Adrenal gland (tissue), 5 donors: Measurements from ENCODE around the gene CLEC2B.

Experiments used
- POLR2A ChIP-seq, 2 donors: fragments of 450-650 bp; IDR thresholded peaks; one replicate each; pipeline ENCODE4 v1.6.1; 2017; ENCODE audit warnings: antibody characterized with exemption in 2 of 2, mild to moderate bottlenecking in 2 of 2, moderate library complexity in 1 of 2
- TF ChIP-seq, protein P1 (sequence below), 6 experiments: fragments of 450-650 bp in 4 of 6; fragments of 200-600 bp in 2 of 6; sonication (generic) in 1 of 6; IDR thresholded peaks; 1 replicate in 5 of 6; 2 replicates in 1 of 6; pipeline versions ENCODE4 v1.5.1 to v1.8.0; 2016 to 2021; ENCODE audit warnings: antibody characterized with exemption in 6 of 6, mild to moderate bottlenecking in 2 of 6, moderate library complexity in 1 of 6
- donor health status: DM: no; HTN: no; CAD: no.

DNA sequence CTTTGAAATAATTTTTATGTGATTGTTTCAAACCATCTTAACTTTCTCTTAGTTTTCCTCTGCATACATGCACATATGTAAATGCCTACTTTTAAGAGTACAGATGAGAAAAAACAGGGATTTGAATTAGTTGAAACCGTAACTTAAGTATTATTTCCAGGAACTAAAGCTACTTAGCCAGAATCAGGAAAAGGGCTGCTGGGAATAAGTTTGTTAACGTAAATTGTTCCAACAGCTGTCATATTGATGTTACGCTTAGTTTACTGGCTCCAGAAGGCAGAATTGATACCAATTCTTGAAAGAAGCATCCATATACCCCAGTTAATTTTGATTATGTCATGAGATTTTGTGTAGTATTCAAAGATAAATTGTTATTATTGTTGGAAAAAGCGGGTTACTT, 59.8 kb downstream of the CLEC2B start:
- TF ChIP-seq, protein P1, sequence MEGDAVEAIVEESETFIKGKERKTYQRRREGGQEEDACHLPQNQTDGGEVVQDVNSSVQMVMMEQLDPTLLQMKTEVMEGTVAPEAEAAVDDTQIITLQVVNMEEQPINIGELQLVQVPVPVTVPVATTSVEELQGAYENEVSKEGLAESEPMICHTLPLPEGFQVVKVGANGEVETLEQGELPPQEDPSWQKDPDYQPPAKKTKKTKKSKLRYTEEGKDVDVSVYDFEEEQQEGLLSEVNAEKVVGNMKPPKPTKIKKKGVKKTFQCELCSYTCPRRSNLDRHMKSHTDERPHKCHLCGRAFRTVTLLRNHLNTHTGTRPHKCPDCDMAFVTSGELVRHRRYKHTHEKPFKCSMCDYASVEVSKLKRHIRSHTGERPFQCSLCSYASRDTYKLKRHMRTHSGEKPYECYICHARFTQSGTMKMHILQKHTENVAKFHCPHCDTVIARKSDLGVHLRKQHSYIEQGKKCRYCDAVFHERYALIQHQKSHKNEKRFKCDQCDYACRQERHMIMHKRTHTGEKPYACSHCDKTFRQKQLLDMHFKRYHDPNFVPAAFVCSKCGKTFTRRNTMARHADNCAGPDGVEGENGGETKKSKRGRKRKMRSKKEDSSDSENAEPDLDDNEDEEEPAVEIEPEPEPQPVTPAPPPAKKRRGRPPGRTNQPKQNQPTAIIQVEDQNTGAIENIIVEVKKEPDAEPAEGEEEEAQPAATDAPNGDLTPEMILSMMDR (IDR thresholded peaks at IDR 0.05) = no peak
- TF ChIP-seq POLR2A (IDR thresholded peaks at IDR 0.05) = no peak
